HepG2 (cell line): Measurements from ENCODE around the gene SHISA7. TPM values are rescaled to one million over a fixed set of nuclear protein-coding genes. Genes with fewer than 3 reads are reported as not detected.

Experiments used
- ARNT2 ChIP-seq: sonication (generic); formaldehyde crosslinking; IDR thresholded peaks from 2 replicates; pipeline ENCODE4 v1.8.0; 2022; ENCODE audit warnings: mild to moderate bottlenecking, low read depth, missing genetic modification reagents, moderate library complexity
- BHLHE40 ChIP-seq: IDR thresholded peaks from 2 replicates; pipeline ENCODE4 v1.6.1; 2011; ENCODE audit warnings: low read length, improper control_type of control experiment
- CBFB ChIP-seq: sonication (generic); formaldehyde crosslinking; IDR thresholded peaks from 2 replicates; pipeline ENCODE4 v1.4.0; 2020; ENCODE audit warnings: missing genetic modification reagents
- EHMT2 ChIP-seq: fragments of 200-600 bp; sonication (generic); IDR thresholded peaks from 2 replicates; pipeline ENCODE4 v1.7.0; 2017; ENCODE audit warnings: antibody characterized with exemption, low read depth, low read length, borderline replicate concordance
- MIXL1 ChIP-seq: IDR thresholded peaks from 2 replicates; pipeline ENCODE4 v1.6.1; 2016
- NFATC3 ChIP-seq: sonication (generic); formaldehyde crosslinking; IDR thresholded peaks from 2 replicates; pipeline ENCODE4 v1.5.1; 2020; ENCODE audit warnings: mild to moderate bottlenecking, missing genetic modification reagents
- NR2C2 ChIP-seq: sonication (generic); formaldehyde crosslinking; IDR thresholded peaks from 2 replicates; pipeline ENCODE4 v1.4.0; 2020; ENCODE audit warnings: missing genetic modification reagents, mild to moderate bottlenecking, moderate library complexity, borderline replicate concordance
- RARA ChIP-seq: IDR thresholded peaks from 2 replicates; pipeline ENCODE4 v1.6.1; 2016; ENCODE audit warnings: missing genetic modification reagents, missing compliant biosample characterization
- SIX4 ChIP-seq: sonication (generic); formaldehyde crosslinking; IDR thresholded peaks from 2 replicates; pipeline ENCODE4 v1.4.0; 2020; ENCODE audit warnings: missing genetic modification reagents
- TRIM24 ChIP-seq: sonication (generic); formaldehyde crosslinking; IDR thresholded peaks from 2 replicates; pipeline ENCODE4 v1.8.0; 2022; ENCODE audit warnings: mild to moderate bottlenecking, missing genetic modification reagents
- XRCC5 ChIP-seq: fragments of 200-400 bp; formaldehyde crosslinking; optimal IDR thresholded peaks from 2 replicates; pipeline ENCODE3; 2017; ENCODE audit warnings: mild to moderate bottlenecking, low read length
- ZNF296 ChIP-seq: sonication (generic); formaldehyde crosslinking; conservative IDR thresholded peaks from 2 replicates; pipeline ENCODE4 v1.5.0; 2020; ENCODE audit warnings: mild to moderate bottlenecking, missing genetic modification reagents
- ZNF382 ChIP-seq: sonication (generic); formaldehyde crosslinking; IDR thresholded peaks from 2 replicates; pipeline ENCODE4 v1.5.0; 2020; ENCODE audit warnings: missing genetic modification reagents, mild to moderate bottlenecking, borderline replicate concordance
- polyA plus RNA-seq, 8 experiments: library from polyadenylated mRNA; depleted of rRNA in 3 of 8; stranded (reverse) in 7 of 8; unstranded in 1 of 8; fragments of >200 nt; fragmentation: Illumina TruSeq in 4 of 8; extraction: Trizol in 4 of 8; gene quantifications; 2 replicates each; pipeline versions ENCODE4 v1.2.1 to v1.2.3, GENCODE V29; 2011 to 2016; ENCODE audit warnings: low read depth in 4 of 8, missing spikeins in 1 of 8, mixed read lengths in 1 of 8; ENCODE audit not compliant: insufficient read depth in 1 of 8
- total RNA-seq, 5 experiments: library from RNA; depleted of rRNA; stranded (reverse); fragments of >200 nt; fragmentation: Illumina TruSeq; extraction: Trizol; gene quantifications; 2 replicates each; pipeline ENCODE4 v1.2.3, GENCODE V29; 2016; ENCODE audit warnings: low read depth in 1 of 5
- TF ChIP-seq, protein P1 (sequence below): IDR thresholded peaks from 2 replicates; pipeline ENCODE4 v1.6.1; 2016; ENCODE audit warnings: low read depth, missing genetic modification reagents, missing compliant biosample characterization
- TF ChIP-seq, protein P2 (sequence below): sonication (generic); formaldehyde crosslinking; IDR thresholded peaks from 2 replicates; pipeline ENCODE4 v1.8.1; 2023; ENCODE audit warnings: missing genetic modification reagents, inconsistent platforms, borderline replicate concordance
- TF ChIP-seq, protein P3 (sequence below): sonication (generic); formaldehyde crosslinking; IDR thresholded peaks from 2 replicates; pipeline ENCODE4 v1.4.0; 2020; ENCODE audit warnings: missing genetic modification reagents; ENCODE audit errors: not compliant biosample characterization
- TF ChIP-seq, protein P4 (sequence below): sonication (generic); formaldehyde crosslinking; IDR thresholded peaks from 2 replicates; pipeline ENCODE4 v1.4.0; 2020; ENCODE audit warnings: mild to moderate bottlenecking, low read depth, missing genetic modification reagents
- TF ChIP-seq, protein P5 (sequence below): sonication (generic); formaldehyde crosslinking; IDR thresholded peaks from 2 replicates; pipeline ENCODE4 v1.4.0; 2020; ENCODE audit warnings: mild to moderate bottlenecking, missing genetic modification reagents, borderline replicate concordance

Gene SHISA7
- total and polyA plus RNA-seq, 2 of the 13 experiments (the other 11 are each of a cell fraction or from before 2014, with no cell fraction given): not detected

DNA sequence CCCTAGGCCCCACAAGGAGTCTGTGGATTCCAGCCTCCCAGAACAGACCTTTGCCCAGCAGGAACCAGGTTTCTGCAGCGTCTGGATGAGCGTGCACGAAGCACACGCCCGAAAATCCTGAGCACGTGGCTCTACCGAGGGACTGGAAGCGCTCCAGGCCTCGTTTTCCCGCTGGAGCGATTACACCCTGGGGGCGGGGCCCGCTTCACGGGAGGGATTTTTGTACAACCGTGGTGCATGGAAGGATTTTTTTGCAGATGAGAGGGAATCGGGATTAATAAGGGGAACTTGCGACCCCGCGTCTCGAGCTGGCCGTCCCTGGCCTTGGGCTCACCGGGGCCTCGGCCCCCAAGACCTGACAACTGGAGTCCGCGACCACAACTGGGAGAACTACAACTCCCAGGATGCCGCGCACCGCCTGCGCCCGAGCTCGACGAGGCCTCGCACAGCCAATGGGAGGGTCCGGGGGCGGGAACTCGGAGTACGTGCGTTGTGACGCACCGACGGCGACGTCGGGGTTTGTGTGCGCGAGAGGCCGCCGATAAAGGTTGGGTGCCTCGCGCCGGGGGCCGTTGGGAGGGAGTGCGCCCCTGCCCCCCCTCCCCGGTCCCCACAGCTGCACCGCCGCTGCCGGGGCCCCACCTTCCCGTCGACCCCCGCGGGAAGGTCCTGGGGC is 33.1 kb upstream of the SHISA7 start, which contains the start of gene ZNF628 (continued):
- TF ChIP-seq ZNF382 (no peak), MIXL1 (CRISPR knock-in tag) (no peak), ZNF296 (0 out of 2 replicates have a peak, but pooled peaks have one; percentile 61), NR2C2 (CRISPR knock-in tag) (peak; percentile 81), RARA (CRISPR knock-in tag) (no peak; the same call in 1 of the 2 replicates), EHMT2 (no peak), CBFB (CRISPR knock-in tag) (no peak), TRIM24 (CRISPR knock-in tag) (no peak), NFATC3 (no peak), SIX4 (no peak), ARNT2 (peak; percentile 71), BHLHE40 (no peak), XRCC5 (no peak)
- TF ChIP-seq, protein P1, sequence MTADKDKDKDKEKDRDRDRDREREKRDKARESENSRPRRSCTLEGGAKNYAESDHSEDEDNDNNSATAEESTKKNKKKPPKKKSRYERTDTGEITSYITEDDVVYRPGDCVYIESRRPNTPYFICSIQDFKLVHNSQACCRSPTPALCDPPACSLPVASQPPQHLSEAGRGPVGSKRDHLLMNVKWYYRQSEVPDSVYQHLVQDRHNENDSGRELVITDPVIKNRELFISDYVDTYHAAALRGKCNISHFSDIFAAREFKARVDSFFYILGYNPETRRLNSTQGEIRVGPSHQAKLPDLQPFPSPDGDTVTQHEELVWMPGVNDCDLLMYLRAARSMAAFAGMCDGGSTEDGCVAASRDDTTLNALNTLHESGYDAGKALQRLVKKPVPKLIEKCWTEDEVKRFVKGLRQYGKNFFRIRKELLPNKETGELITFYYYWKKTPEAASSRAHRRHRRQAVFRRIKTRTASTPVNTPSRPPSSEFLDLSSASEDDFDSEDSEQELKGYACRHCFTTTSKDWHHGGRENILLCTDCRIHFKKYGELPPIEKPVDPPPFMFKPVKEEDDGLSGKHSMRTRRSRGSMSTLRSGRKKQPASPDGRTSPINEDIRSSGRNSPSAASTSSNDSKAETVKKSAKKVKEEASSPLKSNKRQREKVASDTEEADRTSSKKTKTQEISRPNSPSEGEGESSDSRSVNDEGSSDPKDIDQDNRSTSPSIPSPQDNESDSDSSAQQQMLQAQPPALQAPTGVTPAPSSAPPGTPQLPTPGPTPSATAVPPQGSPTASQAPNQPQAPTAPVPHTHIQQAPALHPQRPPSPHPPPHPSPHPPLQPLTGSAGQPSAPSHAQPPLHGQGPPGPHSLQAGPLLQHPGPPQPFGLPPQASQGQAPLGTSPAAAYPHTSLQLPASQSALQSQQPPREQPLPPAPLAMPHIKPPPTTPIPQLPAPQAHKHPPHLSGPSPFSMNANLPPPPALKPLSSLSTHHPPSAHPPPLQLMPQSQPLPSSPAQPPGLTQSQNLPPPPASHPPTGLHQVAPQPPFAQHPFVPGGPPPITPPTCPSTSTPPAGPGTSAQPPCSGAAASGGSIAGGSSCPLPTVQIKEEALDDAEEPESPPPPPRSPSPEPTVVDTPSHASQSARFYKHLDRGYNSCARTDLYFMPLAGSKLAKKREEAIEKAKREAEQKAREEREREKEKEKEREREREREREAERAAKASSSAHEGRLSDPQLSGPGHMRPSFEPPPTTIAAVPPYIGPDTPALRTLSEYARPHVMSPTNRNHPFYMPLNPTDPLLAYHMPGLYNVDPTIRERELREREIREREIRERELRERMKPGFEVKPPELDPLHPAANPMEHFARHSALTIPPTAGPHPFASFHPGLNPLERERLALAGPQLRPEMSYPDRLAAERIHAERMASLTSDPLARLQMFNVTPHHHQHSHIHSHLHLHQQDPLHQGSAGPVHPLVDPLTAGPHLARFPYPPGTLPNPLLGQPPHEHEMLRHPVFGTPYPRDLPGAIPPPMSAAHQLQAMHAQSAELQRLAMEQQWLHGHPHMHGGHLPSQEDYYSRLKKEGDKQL (CRISPR knock-in tag): no peak
- TF ChIP-seq, protein P2, sequence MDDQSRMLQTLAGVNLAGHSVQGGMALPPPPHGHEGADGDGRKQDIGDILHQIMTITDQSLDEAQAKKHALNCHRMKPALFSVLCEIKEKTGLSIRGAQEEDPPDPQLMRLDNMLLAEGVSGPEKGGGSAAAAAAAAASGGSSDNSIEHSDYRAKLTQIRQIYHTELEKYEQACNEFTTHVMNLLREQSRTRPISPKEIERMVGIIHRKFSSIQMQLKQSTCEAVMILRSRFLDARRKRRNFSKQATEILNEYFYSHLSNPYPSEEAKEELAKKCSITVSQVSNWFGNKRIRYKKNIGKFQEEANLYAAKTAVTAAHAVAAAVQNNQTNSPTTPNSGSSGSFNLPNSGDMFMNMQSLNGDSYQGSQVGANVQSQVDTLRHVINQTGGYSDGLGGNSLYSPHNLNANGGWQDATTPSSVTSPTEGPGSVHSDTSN (CRISPR knock-in tag): peak; percentile 57; the same call in 1 of the 2 replicates
- TF ChIP-seq, protein P3, sequence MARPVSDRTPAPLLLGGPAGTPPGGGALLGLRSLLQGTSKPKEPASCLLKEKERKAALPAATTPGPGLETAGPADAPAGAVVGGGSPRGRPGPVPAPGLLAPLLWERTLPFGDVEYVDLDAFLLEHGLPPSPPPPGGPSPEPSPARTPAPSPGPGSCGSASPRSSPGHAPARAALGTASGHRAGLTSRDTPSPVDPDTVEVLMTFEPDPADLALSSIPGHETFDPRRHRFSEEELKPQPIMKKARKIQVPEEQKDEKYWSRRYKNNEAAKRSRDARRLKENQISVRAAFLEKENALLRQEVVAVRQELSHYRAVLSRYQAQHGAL (CRISPR knock-in tag): no peak
- TF ChIP-seq, protein P4, sequence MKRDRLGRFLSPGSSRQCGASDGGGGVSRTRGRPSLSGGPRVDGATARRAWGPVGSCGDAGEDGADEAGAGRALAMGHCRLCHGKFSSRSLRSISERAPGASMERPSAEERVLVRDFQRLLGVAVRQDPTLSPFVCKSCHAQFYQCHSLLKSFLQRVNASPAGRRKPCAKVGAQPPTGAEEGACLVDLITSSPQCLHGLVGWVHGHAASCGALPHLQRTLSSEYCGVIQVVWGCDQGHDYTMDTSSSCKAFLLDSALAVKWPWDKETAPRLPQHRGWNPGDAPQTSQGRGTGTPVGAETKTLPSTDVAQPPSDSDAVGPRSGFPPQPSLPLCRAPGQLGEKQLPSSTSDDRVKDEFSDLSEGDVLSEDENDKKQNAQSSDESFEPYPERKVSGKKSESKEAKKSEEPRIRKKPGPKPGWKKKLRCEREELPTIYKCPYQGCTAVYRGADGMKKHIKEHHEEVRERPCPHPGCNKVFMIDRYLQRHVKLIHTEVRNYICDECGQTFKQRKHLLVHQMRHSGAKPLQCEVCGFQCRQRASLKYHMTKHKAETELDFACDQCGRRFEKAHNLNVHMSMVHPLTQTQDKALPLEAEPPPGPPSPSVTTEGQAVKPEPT: 0 out of 2 replicates have a peak, but pooled peaks have one; percentile 52
- TF ChIP-seq, protein P5, sequence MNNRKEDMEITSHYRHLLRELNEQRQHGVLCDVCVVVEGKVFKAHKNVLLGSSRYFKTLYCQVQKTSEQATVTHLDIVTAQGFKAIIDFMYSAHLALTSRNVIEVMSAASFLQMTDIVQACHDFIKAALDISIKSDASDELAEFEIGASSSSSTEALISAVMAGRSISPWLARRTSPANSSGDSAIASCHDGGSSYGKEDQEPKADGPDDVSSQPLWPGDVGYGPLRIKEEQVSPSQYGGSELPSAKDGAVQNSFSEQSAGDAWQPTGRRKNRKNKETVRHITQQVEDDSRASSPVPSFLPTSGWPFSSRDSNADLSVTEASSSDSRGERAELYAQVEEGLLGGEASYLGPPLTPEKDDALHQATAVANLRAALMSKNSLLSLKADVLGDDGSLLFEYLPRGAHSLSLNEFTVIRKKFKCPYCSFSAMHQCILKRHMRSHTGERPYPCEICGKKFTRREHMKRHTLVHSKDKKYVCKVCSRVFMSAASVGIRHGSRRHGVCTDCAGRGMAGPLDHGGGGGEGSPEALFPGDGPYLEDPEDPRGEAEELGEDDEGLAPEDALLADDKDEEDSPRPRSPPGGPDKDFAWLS (CRISPR knock-in tag): 0 out of 2 replicates have a peak, but pooled peaks have one; percentile 35
